GM12891 (cell line): Measurements from ENCODE around the gene FOXF1.

Experiments
- POLR2A ChIP-seq: IDR thresholded peaks from 2 replicates; pipeline ENCODE4 v1.6.1; 2011; ENCODE audit warnings: low read depth, low read length, control low read depth
- POLR2AphosphoS5 ChIP-seq: IDR thresholded peaks from 2 replicates; pipeline ENCODE4 v1.6.1; 2011; ENCODE audit warnings: low read depth, low read length, control low read depth
- SPI1 ChIP-seq: IDR thresholded peaks from 2 replicates; pipeline ENCODE4 v1.6.1; 2011; ENCODE audit warnings: low read depth, low read length, control low read depth
- TAF1 ChIP-seq: IDR thresholded peaks from 2 replicates; pipeline ENCODE4 v1.6.1; 2011; ENCODE audit warnings: low read depth, low read length, control low read depth

GRCh38 chr16:86484240-86484639, 26.1 kb upstream of the FOXF1 start:
- no peak for TF ChIP-seq POLR2A
- no peak for TF ChIP-seq TAF1
- no peak for TF ChIP-seq POLR2AphosphoS5
- TF ChIP-seq SPI1, result no peak
